Peyer's patch (tissue), 4 donors: Measurements from ENCODE around the gene KIRREL3. TPM values are rescaled to one million over a fixed set of nuclear protein-coding genes. Genes with fewer than 3 reads are reported as not detected.

Experiments used
- DNase-seq, 3 donors: peaks; one replicate each; pipeline ENCODE4 v3.0.0-alpha.2; 2017 to 2019
- H3K27ac ChIP-seq, 4 donors: fragments of 200-600 bp; sonication (generic); one replicate each; pipeline ENCODE4 v1.5.1; 2016 to 2019
- H3K27me3 ChIP-seq, 2 donors: fragments of 200-600 bp; sonication (generic); one replicate each; pipeline ENCODE4 v1.5.1; 2019
- H3K36me3 ChIP-seq, 3 donors: fragments of 200-600 bp; sonication (generic); one replicate each; pipeline ENCODE4 v1.5.1; 2016 to 2019
- H3K4me1 ChIP-seq, 4 donors: fragments of 200-600 bp; sonication (generic); one replicate each; pipeline ENCODE4 v1.5.1; 2016 to 2019
- H3K4me3 ChIP-seq, 4 donors: fragments of 200-600 bp; sonication (generic); 1 replicate in 3 of 4; 2 replicates in 1 of 4; pipeline ENCODE4 v1.5.1; 2016 to 2019; ENCODE audit warnings: mild to moderate bottlenecking in 1 of 4
- H3K9me3 ChIP-seq, 4 donors: fragments of 200-600 bp; sonication (generic); one replicate each; pipeline ENCODE4 v1.5.1; 2016 to 2019; ENCODE audit warnings: mild to moderate bottlenecking in 1 of 4
- POLR2A ChIP-seq, 2 donors: fragments of 450-650 bp; IDR thresholded peaks; one replicate each; pipeline ENCODE4 v1.5.1; 2017; ENCODE audit warnings: antibody characterized with exemption in 2 of 2, mild to moderate bottlenecking in 2 of 2, moderate library complexity in 2 of 2
- total RNA-seq, 4 donors: library from RNA; depleted of rRNA; stranded (reverse); fragments of >200 nt; gene quantifications; one replicate each; pipeline ENCODE4 v1.1.0, GENCODE V29; 2016
- TF ChIP-seq, protein P1 (sequence below), 6 experiments: fragments of 450-650 bp in 4 of 6; fragments of 200-600 bp in 2 of 6; sonication (generic) in 1 of 6; IDR thresholded peaks; one replicate each; pipeline ENCODE4 v1.5.1; 2017 to 2019; ENCODE audit warnings: antibody characterized with exemption in 6 of 6, mild to moderate bottlenecking in 3 of 6, moderate library complexity in 1 of 6

KIRREL3 gene
- total RNA-seq, 4 donors from 2014 or later = 0.83 TPM; not detected in 3

GRCh38 chr11:127039591-127039990, 39.0 kb upstream of the KIRREL3 start:
- no peaks in the 10 kb centered on the region for H3K36me3 ChIP-seq
- no peaks in the 10 kb centered on the region for H3K9me3 ChIP-seq
- TF ChIP-seq POLR2A (IDR thresholded peaks at IDR 0.05) = no peak
- TF ChIP-seq, protein P1, sequence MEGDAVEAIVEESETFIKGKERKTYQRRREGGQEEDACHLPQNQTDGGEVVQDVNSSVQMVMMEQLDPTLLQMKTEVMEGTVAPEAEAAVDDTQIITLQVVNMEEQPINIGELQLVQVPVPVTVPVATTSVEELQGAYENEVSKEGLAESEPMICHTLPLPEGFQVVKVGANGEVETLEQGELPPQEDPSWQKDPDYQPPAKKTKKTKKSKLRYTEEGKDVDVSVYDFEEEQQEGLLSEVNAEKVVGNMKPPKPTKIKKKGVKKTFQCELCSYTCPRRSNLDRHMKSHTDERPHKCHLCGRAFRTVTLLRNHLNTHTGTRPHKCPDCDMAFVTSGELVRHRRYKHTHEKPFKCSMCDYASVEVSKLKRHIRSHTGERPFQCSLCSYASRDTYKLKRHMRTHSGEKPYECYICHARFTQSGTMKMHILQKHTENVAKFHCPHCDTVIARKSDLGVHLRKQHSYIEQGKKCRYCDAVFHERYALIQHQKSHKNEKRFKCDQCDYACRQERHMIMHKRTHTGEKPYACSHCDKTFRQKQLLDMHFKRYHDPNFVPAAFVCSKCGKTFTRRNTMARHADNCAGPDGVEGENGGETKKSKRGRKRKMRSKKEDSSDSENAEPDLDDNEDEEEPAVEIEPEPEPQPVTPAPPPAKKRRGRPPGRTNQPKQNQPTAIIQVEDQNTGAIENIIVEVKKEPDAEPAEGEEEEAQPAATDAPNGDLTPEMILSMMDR (IDR thresholded peaks at IDR 0.05) = no peak
- DNase-seq = no peak
- no peak overlapping the region for H3K27ac ChIP-seq
- no peaks in the 10 kb centered on the region for H3K4me1 ChIP-seq
- H3K27me3 ChIP-seq = no peaks in the 10 kb centered on the region
- H3K4me3 ChIP-seq = no peak overlapping the region

GRCh38 chr11:127037596-127037995, 37.0 kb upstream of the KIRREL3 start:
- no peak overlapping the region for H3K4me3 ChIP-seq
- no peaks in the 10 kb centered on the region for H3K4me1 ChIP-seq
- no peak for TF ChIP-seq POLR2A (IDR thresholded peaks at IDR 0.05)
- TF ChIP-seq, protein P1 (IDR thresholded peaks at IDR 0.05) = no peak
- no peak for DNase-seq
- no peaks in the 10 kb centered on the region for H3K36me3 ChIP-seq
- H3K27ac ChIP-seq = no peak overlapping the region
- no peaks in the 10 kb centered on the region for H3K9me3 ChIP-seq
- H3K27me3 ChIP-seq = no peaks in the 10 kb centered on the region

GRCh38 chr11:127037001-127037400, 36.4 kb upstream of the KIRREL3 start:
- Histone ChIP-seq H3K9me3 (no peaks in the 10 kb centered on the region), H3K27ac (no peak overlapping the region), H3K36me3 (no peaks in the 10 kb centered on the region), H3K27me3 (peaks cover 0 to 3% of the 10 kb centered on the region in 2 donors), H3K4me3 (no peak overlapping the region), H3K4me1 (no peaks in the 10 kb centered on the region)
- no peak for DNase-seq
- TF ChIP-seq, protein P1 (IDR thresholded peaks at IDR 0.05) = no peak
- TF ChIP-seq POLR2A (IDR thresholded peaks at IDR 0.05) = no peak

DNA sequence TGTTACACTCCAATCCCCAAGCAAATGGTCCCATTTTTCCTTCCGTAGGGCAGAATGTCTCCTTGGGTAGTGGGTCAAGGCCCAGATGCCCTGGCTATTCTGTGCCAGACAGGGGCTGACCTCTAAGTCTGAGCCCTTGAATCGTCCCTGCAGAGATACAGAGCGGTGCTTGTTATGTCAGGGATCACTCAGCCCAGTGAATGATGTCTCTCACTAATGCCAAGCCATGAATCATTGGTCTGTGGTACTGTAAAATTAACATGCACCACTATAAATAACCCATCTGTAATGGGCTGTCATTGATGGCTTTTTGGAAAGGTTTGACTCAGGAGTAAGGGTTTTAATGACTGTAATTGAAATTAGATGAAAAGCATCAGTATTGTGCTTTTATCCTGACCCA, 35.3 kb upstream of the KIRREL3 start:
- H3K36me3 ChIP-seq = no peaks in the 10 kb centered on the region

DNA sequence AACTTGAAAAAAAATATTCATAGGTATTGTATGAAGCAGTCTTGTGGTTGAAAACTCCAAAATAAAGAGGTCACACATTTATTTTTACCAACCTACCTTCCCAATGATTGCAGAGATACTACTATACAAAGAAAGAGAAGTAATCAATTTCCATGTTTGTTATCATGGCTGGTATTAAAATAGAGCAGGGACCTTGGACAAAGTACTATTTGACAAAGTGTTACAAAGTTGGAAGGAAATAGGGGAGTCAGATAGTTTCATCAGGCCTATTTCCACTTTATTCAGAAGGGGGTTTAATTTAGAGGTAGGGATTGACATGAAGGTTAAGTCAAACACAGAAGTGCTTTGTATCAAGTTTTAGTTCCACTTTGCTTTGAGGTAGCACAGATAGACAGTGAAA, 34.4 kb upstream of the KIRREL3 start:
- no peak for DNase-seq
- TF ChIP-seq, protein P1 (IDR thresholded peaks at IDR 0.05) = no peak
- no peak for TF ChIP-seq POLR2A (IDR thresholded peaks at IDR 0.05)
- Histone ChIP-seq H3K4me1 (no peaks in the 10 kb centered on the region), H3K4me3 (no peak overlapping the region), H3K27ac (no peak overlapping the region), H3K27me3 (peaks cover 0 to 3% of the 10 kb centered on the region in 2 donors), H3K36me3 (no peaks in the 10 kb centered on the region), H3K9me3 (no peaks in the 10 kb centered on the region)

More for the DNA sequence above, 35.3 kb upstream of the KIRREL3 start:
- no peak for TF ChIP-seq POLR2A (IDR thresholded peaks at IDR 0.05)
- TF ChIP-seq, protein P1 (IDR thresholded peaks at IDR 0.05) = no peak
- DNase-seq = no peak
- Histone ChIP-seq H3K9me3 (no peaks in the 10 kb centered on the region), H3K27ac (no peak overlapping the region), H3K27me3 (peaks cover 0 to 3% of the 10 kb centered on the region in 2 donors), H3K4me1 (no peaks in the 10 kb centered on the region), H3K4me3 (no peak overlapping the region)

DNA sequence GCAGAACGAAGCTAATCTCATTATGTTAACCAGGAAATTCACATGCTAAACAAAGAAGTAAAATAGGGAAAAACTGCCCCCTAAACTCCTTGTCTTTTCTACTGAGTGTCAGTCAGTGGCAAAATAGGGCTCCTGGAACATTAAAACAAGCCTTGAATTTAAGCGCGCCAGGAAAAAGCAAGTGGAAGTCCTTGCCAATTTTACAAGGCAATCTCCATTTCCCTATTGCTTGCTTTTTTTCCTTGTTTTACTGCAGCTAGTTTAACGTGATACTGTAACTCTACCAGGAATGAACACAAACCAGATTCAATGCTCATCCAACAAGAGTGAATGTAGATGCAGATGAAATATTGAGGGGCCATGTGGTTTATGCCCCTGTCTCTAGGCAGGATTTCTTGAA, 28.1 kb upstream of the KIRREL3 start:
- TF ChIP-seq, protein P1 (IDR thresholded peaks at IDR 0.05) = no peak
- no peak for TF ChIP-seq POLR2A (IDR thresholded peaks at IDR 0.05)
- no peak for DNase-seq
- no peak overlapping the region for H3K27ac ChIP-seq
- no peaks in the 10 kb centered on the region for H3K4me1 ChIP-seq
- H3K27me3 ChIP-seq = peaks cover 0 to 3% of the 10 kb centered on the region in 2 donors
- no peaks in the 10 kb centered on the region for H3K9me3 ChIP-seq
- H3K36me3 ChIP-seq = no peaks in the 10 kb centered on the region
- H3K4me3 ChIP-seq = no peak overlapping the region
